HG02678 (cell line): Measurements from ENCODE around the gene UGT1A9.
"Not testable (repeated sequence)": the region's sequence is repeated elsewhere in the genome, so short reads cannot be mapped to it uniquely, and the experiment has no call there.

ENCODE experiments used
- ATAC-seq: cut with Tn5 transposase; IDR thresholded peaks from one replicate; pipeline ENCODE4 v1.9.1; 2021; ENCODE audit warnings: mild to moderate bottlenecking, moderate library complexity; ENCODE audit not compliant: unreplicated experiment

UGT1A9 gene

DNA sequence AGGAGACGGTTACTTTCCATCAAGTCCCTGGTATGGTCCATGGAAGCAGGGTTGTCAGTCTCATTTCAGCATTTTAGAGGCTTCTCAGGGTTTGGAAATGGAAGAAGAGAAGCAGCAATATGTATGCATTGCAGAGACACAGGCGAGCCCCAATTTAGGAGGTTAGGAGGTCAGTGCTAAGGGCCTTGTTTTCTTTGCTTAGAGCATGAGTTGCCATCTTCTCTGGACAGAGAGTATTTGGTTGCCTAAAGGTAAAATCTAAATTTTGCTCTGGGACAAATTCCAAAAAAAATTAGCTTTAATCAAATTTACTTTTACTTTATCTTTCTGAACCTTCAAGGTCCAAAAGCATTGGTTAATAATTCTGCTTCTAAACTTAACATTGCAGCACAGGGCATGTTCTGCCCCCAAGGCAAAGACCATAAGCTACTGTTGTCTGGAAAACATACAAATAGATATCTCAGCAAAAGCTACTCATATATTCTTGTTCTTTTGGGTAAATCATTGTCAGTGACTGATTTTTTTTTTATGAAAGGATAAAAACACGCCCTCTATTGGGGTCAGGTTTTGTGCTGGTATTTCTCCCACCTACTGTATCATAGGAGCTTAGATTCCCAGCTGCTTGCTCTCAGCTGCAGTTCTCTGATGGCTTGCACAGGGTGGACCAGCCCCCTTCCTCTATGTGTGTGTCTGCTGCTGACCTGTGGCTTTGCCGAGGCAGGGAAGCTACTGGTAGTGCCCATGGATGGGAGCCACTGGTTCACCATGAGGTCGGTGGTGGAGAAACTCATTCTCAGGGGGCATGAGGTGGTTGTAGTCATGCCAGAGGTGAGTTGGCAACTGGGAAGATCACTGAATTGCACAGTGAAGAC lies at the start of gene UGT1A9:
Gene UGT1A9, plus strand, starts transcription at position 609 of the 872 bp plus-strand sequence. Its CDS starts 37 bp downstream, at position 646.
- ATAC-seq = no peak

DNA sequence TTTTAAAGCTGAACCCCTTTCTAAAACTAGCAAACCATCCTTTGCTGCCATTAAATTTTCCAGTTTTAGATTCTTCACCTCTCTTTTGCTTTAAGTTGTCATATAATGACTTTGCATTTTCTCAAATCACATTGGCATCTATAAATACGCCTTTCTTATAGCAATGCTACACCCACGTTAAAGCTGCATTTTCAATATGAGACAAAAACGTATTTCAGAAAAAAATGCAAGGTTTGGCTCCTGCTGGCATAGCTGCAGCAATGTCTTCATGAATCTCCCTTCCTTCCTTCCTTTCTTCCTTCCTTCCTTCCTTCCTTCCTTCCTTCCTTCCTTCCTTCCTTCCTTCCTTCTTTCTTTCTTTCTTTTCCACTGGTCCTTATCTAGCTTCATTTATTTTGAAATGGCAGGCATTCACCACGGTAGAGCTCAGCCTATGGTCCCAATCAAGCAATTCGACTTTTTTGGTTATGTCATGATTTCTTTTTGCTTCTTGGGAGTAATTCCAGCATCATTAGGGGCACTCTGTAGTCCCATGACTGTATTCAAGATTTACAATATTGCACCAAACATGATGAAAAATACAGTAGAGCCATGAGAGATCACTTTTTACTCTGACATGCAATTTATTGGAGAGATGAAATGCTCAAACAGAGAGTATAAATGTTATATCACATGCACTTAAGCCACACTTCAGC lies 44.2 kb upstream of the UGT1A9 start:
- ATAC-seq = no peak

DNA sequence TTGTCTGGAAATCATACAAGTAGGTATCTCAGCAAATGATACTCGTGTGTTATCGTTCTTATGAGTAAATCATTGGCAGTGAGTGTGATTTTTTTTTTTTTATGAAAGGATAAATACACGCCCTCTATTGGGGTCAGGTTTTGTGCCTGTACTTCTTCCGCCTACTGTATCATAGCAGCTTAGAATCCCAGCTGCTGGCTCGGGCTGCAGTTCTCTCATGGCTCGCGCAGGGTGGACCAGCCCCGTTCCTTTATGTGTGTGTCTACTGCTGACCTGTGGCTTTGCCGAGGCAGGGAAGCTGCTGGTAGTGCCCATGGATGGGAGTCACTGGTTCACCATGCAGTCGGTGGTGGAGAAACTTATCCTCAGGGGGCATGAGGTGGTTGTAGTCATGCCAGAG lies 35.4 kb upstream of the UGT1A9 start, which contains the start of gene UGT1A10:
Gene UGT1A10, plus strand, starts transcription at position 143 of the 400 bp plus-strand sequence. Its CDS starts 75 bp downstream, at position 218.
- ATAC-seq = not testable (repeated sequence)

DNA sequence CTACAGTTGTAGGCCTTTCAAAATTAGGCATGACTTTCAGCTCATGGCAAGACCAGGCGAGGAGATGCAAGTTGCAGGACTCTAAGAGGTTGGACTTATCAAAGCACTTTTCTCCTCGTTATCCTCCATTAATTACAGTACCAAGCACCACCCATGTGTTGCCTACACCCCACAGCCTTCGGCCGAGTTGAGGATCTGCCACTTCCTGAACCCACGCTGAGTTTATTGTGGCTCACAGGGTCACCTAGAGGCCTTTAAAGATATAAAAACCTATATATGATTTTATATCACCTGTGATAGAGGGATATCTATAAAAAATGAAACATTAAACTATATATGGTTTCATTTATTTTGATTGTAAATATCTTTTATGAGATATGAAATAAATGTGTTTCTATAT lies 32.9 kb upstream of the UGT1A9 start:
- ATAC-seq = no peak

DNA sequence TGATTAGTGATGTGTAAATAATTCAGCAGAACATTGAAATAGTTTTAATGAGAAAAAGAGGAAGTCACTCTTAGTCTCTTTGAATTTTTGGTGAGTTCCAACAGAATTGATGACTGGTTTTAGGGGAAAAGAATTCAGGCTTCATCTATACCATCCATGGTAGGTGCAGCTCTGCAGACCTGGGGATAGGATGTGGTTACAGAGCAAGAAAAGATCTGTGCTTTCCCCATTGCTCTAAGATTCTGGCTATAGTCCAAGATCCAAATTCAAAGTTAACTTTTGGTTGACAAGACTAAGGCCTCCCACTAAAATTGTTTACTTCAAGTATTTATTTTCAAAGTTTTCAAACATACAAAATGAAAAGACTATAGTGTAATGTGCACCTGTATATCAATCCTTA lies 31.8 kb upstream of the UGT1A9 start:
- ATAC-seq = no peak

DNA sequence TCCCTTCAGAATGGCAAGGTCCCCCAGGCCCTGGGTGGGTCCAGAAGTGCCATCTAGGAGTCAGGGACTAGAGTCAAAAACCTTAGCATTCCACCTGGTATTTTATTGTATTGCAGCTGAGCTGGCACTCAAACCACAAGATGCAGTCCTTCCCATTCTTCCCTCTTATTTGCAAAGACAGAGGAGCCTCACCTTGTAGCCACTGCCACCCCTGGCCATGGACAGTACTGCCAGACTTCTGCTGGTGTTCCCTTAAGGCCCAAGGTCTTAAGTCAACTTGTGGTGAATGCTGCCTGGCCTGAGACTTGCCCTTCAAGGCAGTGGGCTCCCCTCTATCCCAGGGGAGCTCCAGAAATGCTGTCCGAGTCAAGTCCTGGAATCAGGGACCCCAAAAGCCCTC lies 28.6 kb upstream of the UGT1A9 start:
- ATAC-seq = no peak

DNA sequence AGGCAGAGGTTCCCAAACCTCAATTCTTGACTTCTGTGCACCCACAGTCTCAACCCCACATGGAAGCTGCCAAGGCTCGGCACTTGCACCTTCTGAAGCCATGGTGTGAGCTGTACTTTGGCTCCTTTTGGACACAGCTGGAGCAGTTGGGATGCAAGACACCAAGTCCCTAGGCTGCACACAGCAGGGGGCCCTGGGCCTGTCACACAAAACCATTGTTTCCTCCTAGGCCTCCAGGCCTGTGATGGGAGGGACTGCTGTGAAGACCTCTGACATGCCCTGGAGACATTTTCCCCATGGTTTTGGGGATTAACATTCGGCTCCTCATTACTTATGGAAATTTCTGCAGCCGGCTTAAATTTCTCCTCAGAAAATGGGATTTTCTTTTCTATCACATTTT lies 25.7 kb upstream of the UGT1A9 start:
- not testable (repeated sequence) for ATAC-seq

DNA sequence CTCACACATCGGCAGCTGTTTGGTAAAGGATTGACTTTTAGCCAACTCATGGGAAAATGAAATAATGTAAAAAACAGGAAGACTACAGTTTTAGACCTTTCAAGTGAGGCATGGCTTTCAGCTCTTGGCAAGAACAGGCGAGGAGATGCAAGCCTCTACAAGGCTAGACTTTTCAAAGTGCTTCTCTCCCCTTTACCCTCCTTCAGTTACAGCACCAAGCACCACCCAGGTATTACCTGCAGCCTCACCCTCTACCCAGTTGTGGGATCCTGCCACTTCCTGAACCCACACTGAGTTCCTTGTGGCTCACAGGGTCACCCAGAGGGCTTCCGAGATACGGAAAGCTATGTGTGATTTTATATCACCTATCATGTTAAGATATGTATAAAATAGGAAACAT lies 20.7 kb upstream of the UGT1A9 start:
- ATAC-seq = no peak

DNA sequence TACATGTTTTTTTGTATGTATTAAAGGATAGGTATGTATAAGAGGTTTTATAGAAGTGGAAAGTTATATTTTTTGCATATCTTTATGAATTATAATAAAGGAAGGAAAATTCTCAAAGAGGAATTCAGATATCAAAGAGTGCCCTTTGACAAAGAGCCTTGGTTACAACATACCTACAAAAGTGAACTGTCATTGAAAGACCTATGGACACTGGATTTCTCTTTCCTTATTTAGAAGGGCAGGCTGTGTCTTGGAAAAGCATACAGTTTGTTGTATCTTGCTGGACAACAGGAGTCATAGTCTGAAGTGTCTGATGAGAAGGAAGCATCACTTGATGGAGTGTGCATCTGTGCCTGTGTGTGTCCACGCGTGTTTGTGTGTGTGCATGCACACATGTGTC lies 20.3 kb upstream of the UGT1A9 start:
- ATAC-seq = no peak

DNA sequence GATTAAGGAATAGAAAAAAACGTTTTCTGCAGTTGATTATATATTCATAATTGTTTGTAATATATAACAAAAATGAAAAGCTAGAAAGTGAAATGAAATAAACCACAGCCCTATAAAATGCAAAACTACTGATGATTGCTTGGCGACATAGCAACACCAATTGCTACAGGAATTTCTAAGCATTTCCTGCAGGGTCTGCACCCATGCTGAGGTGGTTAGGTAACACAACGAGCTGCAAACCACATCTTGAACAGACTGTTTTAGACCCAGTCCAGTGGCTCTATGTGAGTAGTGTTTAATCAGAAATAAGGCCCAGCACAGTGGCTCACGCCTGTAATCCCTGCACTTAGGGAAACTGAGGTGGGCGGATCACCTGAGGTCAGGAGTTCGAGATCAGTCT lies 17.2 kb upstream of the UGT1A9 start:
- no peak for ATAC-seq

DNA sequence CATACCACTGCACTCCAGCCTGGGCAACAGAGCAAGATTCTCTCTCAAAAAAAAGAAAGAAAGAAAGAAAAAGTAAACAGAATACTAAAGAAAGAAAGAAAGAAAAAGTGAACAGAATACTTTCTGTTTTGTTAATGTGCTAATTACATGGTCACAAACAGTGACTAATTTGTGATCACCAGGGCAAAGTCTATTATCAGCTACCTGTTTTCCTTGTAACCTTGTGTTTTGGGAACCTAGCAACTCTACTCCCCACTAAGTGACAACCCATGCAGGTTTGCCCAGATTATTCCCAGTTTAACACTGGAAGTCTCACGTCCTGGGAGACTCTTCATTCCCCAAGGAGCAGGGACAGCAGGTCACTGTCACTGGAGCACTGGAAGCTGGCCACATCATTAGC lies 16.7 kb upstream of the UGT1A9 start:
- no peak for ATAC-seq

DNA sequence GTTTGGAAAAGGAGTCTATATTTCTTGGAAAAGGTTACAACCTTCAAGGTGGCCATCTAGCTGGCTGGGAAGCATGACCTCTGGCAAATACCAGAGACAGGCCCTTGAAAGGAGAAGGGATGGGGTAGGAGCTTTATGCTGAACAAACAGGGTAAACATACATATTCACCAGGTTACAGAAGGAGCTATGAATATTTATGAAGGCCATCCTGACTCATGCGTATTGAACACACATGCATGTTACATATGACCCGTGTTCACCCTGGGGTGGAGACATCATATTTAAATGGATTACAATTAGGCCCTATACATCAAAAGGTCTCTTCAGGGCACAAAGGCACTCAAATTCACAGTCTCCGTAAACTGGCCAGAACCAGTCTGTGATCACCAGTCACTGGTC lies 15.8 kb upstream of the UGT1A9 start:
- not testable (repeated sequence) for ATAC-seq

DNA sequence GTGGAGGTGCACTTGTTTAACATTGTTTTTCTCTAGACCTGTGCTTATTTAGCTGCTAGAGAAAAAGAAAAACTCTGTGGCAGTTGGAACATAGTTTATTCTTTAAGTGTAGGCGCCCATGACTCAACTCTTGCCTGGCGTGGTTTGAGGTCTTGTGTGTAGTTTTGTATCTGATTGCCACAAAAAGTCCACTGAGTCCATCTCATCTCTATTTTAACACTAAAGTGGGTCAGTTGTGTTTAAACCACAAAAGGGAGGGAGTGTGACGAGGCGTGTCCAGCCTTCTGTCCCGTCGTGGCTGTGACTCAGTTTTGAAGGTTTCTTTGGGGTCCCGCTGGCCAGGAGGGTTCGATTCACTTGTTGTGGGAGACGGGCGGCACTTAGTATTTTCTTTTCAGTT lies 15.3 kb upstream of the UGT1A9 start:
- no peak for ATAC-seq

DNA sequence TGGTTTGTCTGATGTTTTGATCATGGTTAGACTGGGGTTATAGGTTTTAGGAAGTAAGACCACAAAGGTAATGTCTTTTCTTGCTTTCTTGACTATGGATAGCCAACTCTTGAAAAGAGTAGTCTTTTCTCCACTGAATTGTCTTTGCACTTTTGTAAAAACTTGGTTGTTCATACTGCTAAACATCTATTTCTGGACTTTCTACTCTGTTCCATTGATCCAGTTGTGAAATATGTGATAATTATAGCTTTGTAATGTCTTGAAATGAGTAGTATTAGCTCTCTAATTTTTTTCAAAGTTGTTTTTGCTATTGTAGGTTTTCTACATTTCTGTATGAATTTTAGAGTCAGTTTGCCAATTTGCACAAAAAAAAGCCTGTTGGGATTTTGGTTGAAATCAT lies 13.1 kb upstream of the UGT1A9 start:
- ATAC-seq = no peak

DNA sequence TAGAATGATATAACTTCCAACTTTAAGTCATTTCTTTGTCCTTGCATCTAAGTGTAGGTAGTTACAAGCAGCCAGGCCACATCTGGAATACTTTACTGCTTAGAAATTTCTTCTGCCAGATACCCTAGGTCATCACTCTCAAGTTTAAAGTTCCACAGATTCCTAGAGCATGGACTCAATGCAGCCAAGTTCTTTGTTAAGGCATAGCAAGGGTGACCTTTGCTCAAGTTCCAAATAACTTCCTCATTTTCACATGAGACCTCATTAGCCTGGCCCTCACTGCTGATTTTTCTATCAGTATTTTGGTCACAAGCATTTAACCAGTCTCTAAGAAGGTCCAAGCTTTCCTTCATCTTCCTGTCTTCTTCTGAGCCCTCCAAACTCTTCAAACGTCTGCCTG lies 7.8 kb upstream of the UGT1A9 start:
- ATAC-seq = no peak

DNA sequence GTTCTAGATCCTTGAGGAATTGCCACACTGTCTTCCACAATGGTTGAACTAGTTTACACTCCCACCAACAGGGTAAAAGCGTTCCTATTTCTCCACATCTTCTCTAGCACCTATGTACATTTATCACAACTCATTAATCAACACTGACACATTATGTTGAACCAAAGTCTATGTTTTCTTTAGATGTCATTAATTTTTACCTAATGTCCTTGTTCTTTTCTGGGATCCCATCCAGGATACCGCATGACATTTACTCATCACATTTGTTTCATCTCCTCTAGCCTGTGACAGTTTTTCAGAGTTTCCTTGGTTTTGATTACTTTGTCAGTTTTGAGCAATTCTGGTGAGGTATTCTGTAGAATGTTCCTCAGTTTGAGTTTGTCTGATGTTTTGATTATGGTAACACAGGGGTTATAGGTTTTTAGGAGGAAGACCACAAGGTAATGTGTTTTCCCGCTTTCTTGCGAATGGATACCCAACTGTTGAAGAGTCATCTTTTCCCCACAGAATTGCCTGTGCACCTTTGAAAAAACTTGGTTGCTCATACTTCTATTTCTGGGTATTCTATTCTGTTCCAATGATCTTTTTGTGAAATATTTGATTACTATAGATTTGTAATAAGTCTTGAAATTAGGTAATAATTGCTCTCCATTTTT lies 3.0 kb upstream of the UGT1A9 start:
- no peak for ATAC-seq

DNA sequence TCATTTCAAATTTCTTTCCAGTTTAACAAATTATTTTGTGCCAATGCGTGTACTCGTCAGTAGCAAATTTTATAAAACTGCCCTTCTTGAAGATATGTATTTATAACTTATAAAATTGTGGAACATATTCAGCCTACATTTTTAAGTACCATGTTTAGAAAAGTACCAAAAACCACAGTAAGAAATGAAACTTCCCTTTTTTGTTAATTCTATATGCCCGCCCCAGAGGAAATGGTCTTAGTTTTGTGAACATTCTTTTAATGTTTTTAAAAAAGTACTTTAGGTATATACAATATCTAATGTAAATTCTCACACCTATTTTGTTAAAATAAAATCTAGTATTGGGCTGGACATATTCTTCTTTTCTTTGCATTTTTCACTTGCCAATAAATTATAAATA lies 1.2 kb downstream of the UGT1A9 start:
- no peak for ATAC-seq

DNA sequence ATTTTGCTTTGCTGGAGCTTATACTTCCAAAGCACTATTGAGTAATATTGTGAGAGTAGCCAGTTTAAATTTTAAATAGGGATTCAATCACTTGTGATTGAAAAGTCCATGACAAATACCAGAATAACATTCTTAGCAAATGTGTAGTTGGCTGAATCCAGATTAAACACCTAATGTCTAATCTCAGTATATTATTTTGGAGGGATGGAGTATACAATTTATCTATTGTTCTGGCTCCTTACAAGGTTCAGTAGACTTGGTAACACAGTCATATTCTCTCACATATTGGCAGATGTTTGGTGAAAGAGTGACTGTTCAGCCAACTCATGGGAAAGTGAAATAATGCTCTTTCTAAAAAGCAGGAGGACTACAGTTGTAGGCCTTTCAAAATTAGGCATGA lies 2.2 kb downstream of the UGT1A9 start:
- no peak for ATAC-seq

DNA sequence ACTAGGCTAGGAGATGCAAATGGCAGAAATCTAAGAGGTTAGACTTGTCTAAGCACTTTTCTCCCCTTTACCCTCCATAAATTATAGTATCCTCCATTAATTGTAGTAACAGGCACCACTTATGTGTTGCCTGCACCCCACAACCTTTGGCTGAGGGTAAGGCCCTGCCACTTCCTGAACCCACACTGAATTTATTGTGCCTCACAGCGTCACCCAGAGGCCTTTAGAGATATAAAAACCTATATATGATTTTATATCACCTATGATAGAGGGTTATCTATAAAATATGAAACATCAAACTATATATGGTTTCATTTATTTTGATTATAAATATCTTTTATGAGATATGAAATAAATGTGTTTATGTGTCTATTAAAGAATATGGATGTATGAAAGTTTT lies 2.6 kb downstream of the UGT1A9 start:
- no peak for ATAC-seq

DNA sequence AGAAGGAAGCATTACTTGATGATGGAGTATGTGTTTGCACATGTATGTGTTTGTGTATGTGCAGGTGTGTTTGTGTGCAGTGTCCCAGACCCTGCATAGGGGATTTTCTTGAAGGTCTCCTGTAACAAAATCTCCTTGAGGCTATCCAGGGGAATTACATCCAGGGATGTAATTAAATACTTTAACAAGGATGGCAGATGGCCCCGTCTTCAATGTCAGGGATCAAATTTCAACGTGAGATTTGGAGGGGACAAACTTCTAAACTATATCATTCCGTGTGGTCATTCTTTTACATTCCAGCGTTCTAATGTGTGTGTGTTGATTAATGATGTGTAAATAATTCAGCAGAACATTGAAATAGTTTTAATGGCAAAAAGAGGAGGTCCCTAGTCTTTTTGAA lies 3.3 kb downstream of the UGT1A9 start:
- ATAC-seq = no peak

DNA sequence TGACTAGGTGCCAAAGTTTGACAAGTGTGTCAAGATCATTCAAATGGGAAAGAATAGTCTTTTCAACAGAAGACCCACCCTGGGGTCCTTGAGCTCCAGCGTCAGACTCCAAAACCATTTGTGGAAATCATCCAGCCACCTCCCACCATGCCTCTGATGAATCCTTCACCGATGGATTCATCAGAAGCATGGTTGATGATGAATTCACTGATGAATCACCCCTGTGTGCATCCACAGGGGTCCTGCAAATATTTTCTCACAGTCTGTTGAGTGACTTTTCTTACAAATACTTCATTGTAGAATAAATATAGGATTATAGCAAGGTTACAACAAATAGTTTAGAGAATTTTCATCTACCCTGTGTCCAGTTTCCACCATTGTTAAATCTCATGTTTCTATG lies 4.3 kb downstream of the UGT1A9 start:
- no peak for ATAC-seq

DNA sequence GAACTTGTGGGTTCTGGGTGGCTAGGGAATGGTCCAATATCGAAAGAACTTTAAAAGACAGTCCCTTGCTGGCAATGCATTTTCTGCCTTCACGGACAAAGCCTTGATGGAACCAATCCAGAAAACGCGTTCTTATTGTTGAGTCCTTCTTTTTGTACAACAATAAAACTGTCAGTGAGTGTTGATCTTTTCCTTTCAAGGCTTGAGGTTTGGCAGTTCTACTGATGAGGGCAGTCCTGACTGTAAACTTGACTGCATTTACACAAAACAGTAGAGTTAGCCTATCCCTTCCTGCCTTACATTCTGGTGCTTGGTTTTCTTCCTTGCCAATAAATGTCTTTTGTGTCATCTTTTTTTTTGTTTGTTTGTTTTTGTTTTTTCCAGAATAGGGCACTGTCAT lies 7.5 kb downstream of the UGT1A9 start:
- ATAC-seq = no peak
